Measurements from ENCODE around the gene XRRA1.

XRRA1 gene

DNA sequence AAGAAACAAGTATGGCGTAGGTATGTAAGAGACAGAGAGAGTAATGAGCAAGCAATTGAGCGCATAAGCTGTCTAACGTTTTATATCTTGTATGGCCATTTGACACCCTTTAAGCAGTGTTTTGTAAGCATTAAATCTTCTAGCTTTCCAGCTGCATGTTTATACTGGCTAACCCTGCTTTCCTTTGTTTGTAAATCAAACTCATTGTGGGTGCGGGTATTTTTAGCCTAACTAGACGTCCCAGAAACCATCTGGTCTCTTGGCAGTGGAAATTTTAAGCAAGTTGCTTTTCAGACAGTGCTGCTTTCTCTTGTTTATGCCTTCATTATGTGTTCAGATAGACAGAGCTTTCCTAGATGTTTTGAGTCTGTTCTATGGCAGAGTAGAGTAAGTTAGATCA lies 126.7 kb downstream of the XRRA1 start:
- no peak for DNase-seq

DNA sequence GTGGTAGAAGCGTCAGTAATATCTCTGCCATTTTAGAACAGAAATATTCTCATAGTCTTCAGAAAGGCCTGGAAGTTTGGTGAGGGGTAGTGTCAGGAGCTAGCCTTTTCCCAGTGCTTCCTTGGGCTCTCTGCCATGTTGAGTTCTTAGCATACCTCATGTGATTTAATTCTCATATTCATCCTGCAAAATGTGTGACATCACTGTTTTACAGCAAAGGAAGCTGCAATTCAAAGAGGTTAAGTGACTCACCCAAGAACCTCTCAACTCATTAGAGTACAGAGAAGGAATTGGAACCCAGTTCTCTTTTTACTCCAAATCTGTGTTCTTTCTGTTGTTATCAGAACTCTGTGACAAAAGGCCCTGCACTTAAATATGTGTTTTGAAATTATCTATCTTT lies 128.1 kb downstream of the XRRA1 start:
- peak; percentile 65 for DNase-seq

GRCh38 chr11:74819400-74819799 lies 129.5 kb downstream of the XRRA1 start:
- no peak for DNase-seq

DNA sequence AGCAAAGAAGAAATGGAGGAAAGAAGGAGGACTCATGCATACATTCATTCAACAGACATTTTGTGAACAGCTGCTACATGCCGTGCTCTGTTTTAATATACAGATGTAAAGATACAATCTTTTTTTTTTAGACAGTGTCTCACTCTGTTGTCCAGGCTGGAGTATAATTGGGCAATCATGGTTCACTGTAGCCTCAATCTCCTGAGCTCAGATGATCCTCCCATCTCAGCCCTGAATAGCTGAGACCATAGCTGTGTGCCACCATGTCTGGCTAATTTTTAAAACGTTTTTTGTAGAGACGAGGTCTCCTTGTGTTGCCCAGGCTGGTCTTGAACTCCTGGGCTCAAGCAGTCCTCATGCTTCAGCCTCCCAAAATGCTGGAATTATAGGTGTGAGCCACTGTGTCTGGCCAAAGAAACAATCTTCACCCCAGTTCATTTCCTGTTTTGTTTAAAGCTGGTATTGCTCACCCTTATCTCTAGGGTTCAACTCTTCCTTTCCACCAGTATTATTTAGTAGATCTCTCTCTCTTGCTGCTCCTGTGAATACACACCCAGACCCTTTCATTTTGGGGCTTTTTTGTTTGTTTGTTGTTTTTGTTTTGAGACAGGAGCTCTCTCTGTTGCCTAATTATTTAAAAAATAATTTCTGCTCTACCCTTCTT lies 130.5 kb downstream of the XRRA1 start:
- DNase-seq = no peak

- no peak for DNase-seq
Observed at GRCh38 chr11:74816664-74817063, 132.2 kb downstream of the XRRA1 start.

DNA sequence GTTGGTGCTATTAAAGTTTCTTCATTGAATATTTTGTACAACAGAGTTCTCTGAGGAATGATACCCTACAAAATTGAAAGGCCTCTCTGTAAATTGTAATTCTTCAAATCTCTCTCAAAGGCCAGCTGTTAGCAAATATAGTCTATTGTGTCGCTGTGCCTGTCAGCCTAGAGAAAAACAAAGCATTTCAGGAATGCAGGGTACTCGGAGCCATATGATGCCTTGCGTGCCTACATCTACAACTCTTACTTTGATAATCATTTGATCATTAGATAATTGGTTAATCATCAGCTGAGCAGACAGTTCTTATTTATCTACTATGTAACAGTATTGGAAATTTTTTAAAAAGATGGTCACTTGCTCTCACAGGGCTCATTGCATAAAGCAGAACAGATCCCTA lies 132.9 kb downstream of the XRRA1 start:
- no peak for DNase-seq

DNA sequence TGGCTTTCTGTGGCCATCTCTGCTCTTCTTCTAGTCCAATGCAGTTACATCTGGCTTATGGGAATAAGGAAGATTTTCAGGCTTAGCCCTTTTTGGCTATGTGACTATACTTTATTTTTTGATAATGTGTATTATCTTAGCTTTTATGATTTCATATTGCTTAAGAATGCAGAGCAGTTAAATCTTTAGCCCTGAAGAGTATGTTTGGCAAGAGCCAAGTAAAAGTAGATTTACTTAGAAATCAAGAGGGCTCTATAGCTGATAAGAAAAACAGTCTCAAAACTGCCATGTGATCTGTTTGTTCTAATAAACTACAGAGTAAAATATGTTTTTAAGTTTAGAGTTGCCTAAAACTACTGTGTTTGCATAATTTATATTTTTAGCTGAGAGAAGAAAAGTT lies 139.1 kb downstream of the XRRA1 start:
- DNase-seq = no peak

GRCh38 chr11:74806267-74806666 lies 142.6 kb downstream of the XRRA1 start:
- DNase-seq = no peak

DNA sequence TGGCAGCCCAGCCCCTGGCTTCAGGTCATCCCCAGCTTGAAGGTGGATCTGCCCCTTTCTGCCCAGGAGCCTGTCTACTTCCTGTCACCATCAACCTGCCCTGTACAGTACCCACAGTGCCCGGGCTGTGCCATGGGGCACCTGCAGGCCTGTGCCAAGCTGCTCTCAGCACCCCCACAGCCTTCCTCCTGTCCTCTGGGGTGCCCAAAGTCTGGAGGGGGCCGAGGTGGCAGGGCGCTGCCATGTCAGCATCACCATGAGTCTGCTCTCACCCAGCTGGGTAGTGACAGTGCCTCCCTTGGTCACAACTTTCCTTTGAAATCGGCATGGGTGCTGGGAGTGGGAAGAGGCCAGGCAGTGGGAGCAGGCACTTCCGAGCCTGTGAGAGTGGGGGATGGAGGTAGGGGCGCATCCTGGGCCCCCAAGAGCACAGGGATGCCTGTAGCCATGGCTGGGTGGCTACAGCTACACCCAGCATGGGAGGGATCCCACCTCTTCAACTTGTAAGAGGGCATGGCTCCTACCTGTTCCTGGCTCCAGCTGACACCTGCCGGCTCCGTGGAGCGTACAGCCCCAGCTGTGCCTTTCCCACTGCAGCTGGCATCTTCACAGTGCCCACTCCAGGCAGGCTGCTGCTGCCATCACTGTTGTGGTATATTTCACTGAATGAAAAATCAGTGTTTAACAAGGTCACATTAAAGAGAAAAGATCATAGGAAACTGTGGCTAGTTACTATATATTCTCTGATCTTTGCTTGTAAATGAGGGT lies 157.4 kb downstream of the XRRA1 start:
- DNase-seq = no peak

All from amniotic stem cell (primary cell).